Activated T-helper 17 cell treated with anti-CD3 and anti-CD28 coated beads, Interleukin-2, amount 50 U/mL, for 72 hours (primary cell): ENCODE data around the gene NPSR1. TPM values are rescaled to one million over a fixed set of nuclear protein-coding genes. Genes with fewer than 3 reads are reported as not detected.

Experiments
- ATAC-seq: fragments of 150-1000 bp; cut with Tn5 transposase; replicated peaks from 2 replicates; pipeline ENCODE4 v1.10.0; 2021; ENCODE audit warnings: mild to moderate bottlenecking, moderate library complexity
- H3K27ac Mint-ChIP-seq: one replicate; pipeline ENCODE4 v1.8.0; 2022; ENCODE audit warnings: mixed read lengths
- H3K27me3 Mint-ChIP-seq: one replicate; pipeline ENCODE4 v1.8.0; 2022; ENCODE audit warnings: mixed read lengths
- H3K36me3 Mint-ChIP-seq: one replicate; pipeline ENCODE4 v1.8.0; 2022; ENCODE audit warnings: low read depth, mild to moderate bottlenecking, mixed read lengths
- H3K4me1 Mint-ChIP-seq: one replicate; pipeline ENCODE4 v1.8.0; 2022; ENCODE audit warnings: mixed read lengths
- H3K4me3 Mint-ChIP-seq: one replicate; pipeline ENCODE4 v1.8.0; 2022; ENCODE audit warnings: mild to moderate bottlenecking, mixed read lengths
- H3K9me3 Mint-ChIP-seq: one replicate; pipeline ENCODE4 v1.8.0; 2022; ENCODE audit warnings: mixed read lengths
- total RNA-seq, 2 donors: library from RNA; stranded (reverse); gene quantifications; one replicate each; pipeline ENCODE4 v1.2.3, GENCODE V29; 2022

Gene NPSR1
- total RNA-seq, 2 donors from 2014 or later = not detected

GRCh38 chr7:34735526-34735925, 77.5 kb downstream of the NPSR1 start:
- H3K4me1 Mint-ChIP-seq = no peaks in the 10 kb centered on the region
- no peak overlapping the region for H3K4me3 Mint-ChIP-seq
- ATAC-seq = no peak
- H3K27ac Mint-ChIP-seq = no peak overlapping the region
- no peaks in the 10 kb centered on the region for H3K9me3 Mint-ChIP-seq
- no peaks in the 10 kb centered on the region for H3K36me3 Mint-ChIP-seq
- H3K27me3 Mint-ChIP-seq = no peaks in the 10 kb centered on the region

GRCh38 chr7:34739651-34740300, 81.8 kb downstream of the NPSR1 start:
- no peak for ATAC-seq
- H3K27me3 Mint-ChIP-seq = peaks cover 11% of the 10 kb centered on the region
- H3K27ac Mint-ChIP-seq = no peak overlapping the region
- no peaks in the 10 kb centered on the region for H3K9me3 Mint-ChIP-seq
- H3K4me1 Mint-ChIP-seq = no peaks in the 10 kb centered on the region
- H3K4me3 Mint-ChIP-seq = no peak overlapping the region
- no peaks in the 10 kb centered on the region for H3K36me3 Mint-ChIP-seq

GRCh38 chr7:34740840-34741239, 82.8 kb downstream of the NPSR1 start:
- H3K27ac Mint-ChIP-seq = no peak overlapping the region
- no peaks in the 10 kb centered on the region for H3K4me1 Mint-ChIP-seq
- H3K27me3 Mint-ChIP-seq = peaks cover 11% of the 10 kb centered on the region
- ATAC-seq = no peak
- H3K9me3 Mint-ChIP-seq = no peaks in the 10 kb centered on the region
- no peak overlapping the region for H3K4me3 Mint-ChIP-seq
- no peaks in the 10 kb centered on the region for H3K36me3 Mint-ChIP-seq

- no peaks in the 10 kb centered on the region for H3K9me3 Mint-ChIP-seq
- no peaks in the 10 kb centered on the region for H3K4me1 Mint-ChIP-seq
- peaks cover 9% of the 10 kb centered on the region for H3K27me3 Mint-ChIP-seq
- no peaks in the 10 kb centered on the region for H3K36me3 Mint-ChIP-seq
- no peak for ATAC-seq
- no peak overlapping the region for H3K27ac Mint-ChIP-seq
- no peak overlapping the region for H3K4me3 Mint-ChIP-seq
These were observed 89.3 kb downstream of the NPSR1 start for GRCh38 chr7:34747176-34747781.

- Mint-ChIP-seq H3K4me1 (no peaks in the 10 kb centered on the region), H3K36me3 (no peaks in the 10 kb centered on the region), H3K27ac (no peak overlapping the region), H3K4me3 (no peak overlapping the region), H3K9me3 (no peaks in the 10 kb centered on the region), H3K27me3 (peaks cover 5% of the 10 kb centered on the region)
- no peak for ATAC-seq
These were observed 90.1 kb downstream of the NPSR1 start for GRCh38 chr7:34747867-34748727.

GRCh38 chr7:34748728-34749089, 90.7 kb downstream of the NPSR1 start:
- Mint-ChIP-seq H3K9me3 (no peaks in the 10 kb centered on the region), H3K27me3 (peaks cover 5% of the 10 kb centered on the region), H3K27ac (no peak overlapping the region), H3K4me1 (no peaks in the 10 kb centered on the region), H3K36me3 (no peaks in the 10 kb centered on the region), H3K4me3 (no peak overlapping the region)
- ATAC-seq = no peak

- H3K9me3 Mint-ChIP-seq = no peaks in the 10 kb centered on the region
- no peaks in the 10 kb centered on the region for H3K4me1 Mint-ChIP-seq
- no peak overlapping the region for H3K4me3 Mint-ChIP-seq
- no peak for ATAC-seq
- no peaks in the 10 kb centered on the region for H3K36me3 Mint-ChIP-seq
- H3K27me3 Mint-ChIP-seq = peaks cover 2% of the 10 kb centered on the region
- H3K27ac Mint-ChIP-seq = no peak overlapping the region
These were observed 91.4 kb downstream of the NPSR1 start for GRCh38 chr7:34749446-34749845.

GRCh38 chr7:34750209-34750608, 92.2 kb downstream of the NPSR1 start:
- no peak overlapping the region for H3K27ac Mint-ChIP-seq

GRCh38 chr7:34750636-34751035, 92.6 kb downstream of the NPSR1 start:
- no peak for ATAC-seq
- no peaks in the 10 kb centered on the region for H3K9me3 Mint-ChIP-seq
- H3K27ac Mint-ChIP-seq = no peak overlapping the region
- no peaks in the 10 kb centered on the region for H3K36me3 Mint-ChIP-seq
- no peak overlapping the region for H3K4me3 Mint-ChIP-seq
- no peaks in the 10 kb centered on the region for H3K4me1 Mint-ChIP-seq
- H3K27me3 Mint-ChIP-seq = no peaks in the 10 kb centered on the region

More at GRCh38 chr7:34750209-34750608, 92.2 kb downstream of the NPSR1 start:
- Mint-ChIP-seq H3K9me3 (no peaks in the 10 kb centered on the region), H3K27me3 (no peaks in the 10 kb centered on the region), H3K4me3 (no peak overlapping the region), H3K4me1 (no peaks in the 10 kb centered on the region), H3K36me3 (no peaks in the 10 kb centered on the region)
- ATAC-seq = no peak

- ATAC-seq = no peak
- Mint-ChIP-seq H3K27ac (no peak overlapping the region), H3K27me3 (no peaks in the 10 kb centered on the region)
These were observed 94.0 kb downstream of the NPSR1 start for GRCh38 chr7:34751725-34752643.

GRCh38 chr7:34752929-34753328, 94.9 kb downstream of the NPSR1 start:
- no peak overlapping the region for H3K27ac Mint-ChIP-seq
- no peak overlapping the region for H3K4me3 Mint-ChIP-seq
- no peaks in the 10 kb centered on the region for H3K9me3 Mint-ChIP-seq
- no peaks in the 10 kb centered on the region for H3K36me3 Mint-ChIP-seq
- H3K4me1 Mint-ChIP-seq = no peaks in the 10 kb centered on the region
- no peak for ATAC-seq
- no peaks in the 10 kb centered on the region for H3K27me3 Mint-ChIP-seq

More at GRCh38 chr7:34751725-34752643, 94.0 kb downstream of the NPSR1 start:
- Mint-ChIP-seq H3K36me3 (no peaks in the 10 kb centered on the region), H3K4me1 (no peaks in the 10 kb centered on the region), H3K4me3 (no peak overlapping the region), H3K9me3 (no peaks in the 10 kb centered on the region)

GRCh38 chr7:34755008-34755407, 97.0 kb downstream of the NPSR1 start:
- Mint-ChIP-seq H3K27me3 (no peaks in the 10 kb centered on the region), H3K36me3 (no peaks in the 10 kb centered on the region), H3K9me3 (no peaks in the 10 kb centered on the region), H3K4me1 (no peaks in the 10 kb centered on the region), H3K27ac (no peak overlapping the region), H3K4me3 (no peak overlapping the region)
- ATAC-seq = no peak

GRCh38 chr7:34756025-34756437, 98.0 kb downstream of the NPSR1 start:
- peaks cover 3% of the 10 kb centered on the region for H3K27me3 Mint-ChIP-seq
- H3K36me3 Mint-ChIP-seq = no peaks in the 10 kb centered on the region
- no peak overlapping the region for H3K27ac Mint-ChIP-seq
- no peaks in the 10 kb centered on the region for H3K4me1 Mint-ChIP-seq
- no peak overlapping the region for H3K4me3 Mint-ChIP-seq
- no peak for ATAC-seq
- H3K9me3 Mint-ChIP-seq = no peaks in the 10 kb centered on the region

GRCh38 chr7:34756691-34757090, 98.7 kb downstream of the NPSR1 start:
- H3K4me1 Mint-ChIP-seq = no peaks in the 10 kb centered on the region
- peaks cover 6% of the 10 kb centered on the region for H3K27me3 Mint-ChIP-seq
- no peaks in the 10 kb centered on the region for H3K36me3 Mint-ChIP-seq
- ATAC-seq = no peak
- H3K4me3 Mint-ChIP-seq = no peak overlapping the region
- no peaks in the 10 kb centered on the region for H3K9me3 Mint-ChIP-seq
- no peak overlapping the region for H3K27ac Mint-ChIP-seq
